Loucy (cell line): ENCODE measurements around the gene MTNR1A.
"Not testable (repeated sequence)": the region's sequence is repeated elsewhere in the genome, so short reads cannot be mapped to it uniquely, and the experiment has no call there.

ENCODE experiments used
- CTCF ChIP-seq: fragments of 200-600 bp; sonication (generic); conservative IDR thresholded peaks from 2 replicates; pipeline ENCODE4 v1.5.1; 2014; ENCODE audit warnings: mild to moderate bottlenecking, antibody characterized with exemption, low read length
- EZH2phosphoT487 ChIP-seq: fragments of 200-600 bp; IDR thresholded peaks from 2 replicates; pipeline ENCODE4 v1.6.1; 2018; ENCODE audit warnings: antibody characterized with exemption, mild to moderate bottlenecking, moderate library complexity, borderline replicate concordance

- TF ChIP-seq CTCF, EZH2phosphoT487: not testable (repeated sequence)
These were observed 31.4 kb downstream of the MTNR1A start for GRCh38 chr4:186523927-186524326.
